HCT116 (cell line): ENCODE data around the gene PRRG4. TPM values are rescaled to one million over a fixed set of nuclear protein-coding genes. Genes with fewer than 3 reads are reported as not detected.
A peak's percentile ranks its signal among the peaks of the same experiment; 100 is the strongest.

ENCODE experiments used
- ATAC-seq: fragments of 200-7000 bp; cut with Tn5 transposase; 2 replicates; pipeline ENCODE4 v1.9.1; 2020; ENCODE audit warnings: mild to moderate bottlenecking, moderate library complexity
- BruUV-seq: library from RNA; stranded (reverse); fragments of 400-500 nt; replicated peaks from 2 replicates; lab custom pipeline; 2021; lab: Mats Ljungman, UMichigan
- CTCF ChIA-PET: fragments of 300-600 bp; sonication (Branson Sonifier 250); formaldehyde crosslinking; loops from one replicate; lab custom pipeline; 2021; ENCODE audit warnings: antibody characterized with exemption; lab: Charles Lee
- POLR2A ChIA-PET: fragments of 300-600, 350-600 bp; sonication (Branson Sonifier 250); formaldehyde crosslinking; loops from one replicate; lab custom pipeline; 2021; ENCODE audit warnings: antibody characterized with exemption; lab: Charles Lee
- RAD21 ChIA-PET, 2 experiments: fragments of 300-600 bp; sonication (Branson Sonifier 250); formaldehyde crosslinking; loops; one replicate each; lab custom pipeline; 2023; ENCODE audit warnings: low total read pairs in 2 of 2; ENCODE audit not compliant: uncharacterized antibody in 2 of 2, unreplicated experiment in 2 of 2, low non-redundant PET in 1 of 2; lab: Charles Lee
- DNase-seq: peaks from one replicate; pipeline ENCODE4 v3.0.0-alpha.2; 2010; ENCODE audit warnings: low read depth, low spot score
- H2AFZ ChIP-seq: fragments of 200-600 bp; shearing (Covaris generic), sonication (generic); 2 replicates; pipeline ENCODE4 v1.6.1; 2017; ENCODE audit warnings: low read depth, mixed run types, mixed read lengths, antibody characterized with exemption, low read length; ENCODE audit not compliant: poor library complexity, severe bottlenecking
- H3K27ac ChIP-seq: 2 replicates; pipeline ENCODE4 v1.5.1; 2012; ENCODE audit warnings: low read depth, low read length
- H3K27me3 ChIP-seq: fragments of 200-600 bp; sonication (generic); 2 replicates; pipeline ENCODE4 v1.6.1; 2016; ENCODE audit warnings: mixed run types, low read length, mixed read lengths; ENCODE audit not compliant: insufficient read depth
- H3K36me3 ChIP-seq, 2 experiments: fragments of 200-500 bp in 1 of 2; fragments of 200-600 bp in 1 of 2; sonication (Bioruptor generic) in 1 of 2; sonication (generic) in 1 of 2; 2 replicates each; pipeline versions ENCODE4 v1.5.1 to v1.6.1; 2014 to 2016; ENCODE audit warnings: low read length in 2 of 2, inconsistent platforms in 1 of 2, mixed read lengths in 1 of 2, mixed run types in 1 of 2; ENCODE audit not compliant: insufficient read depth in 2 of 2, control insufficient read depth in 1 of 2
- H3K4me1 ChIP-seq, 2 experiments: fragments of 200-600 bp in 1 of 2; sonication (generic) in 1 of 2; 2 replicates each; pipeline versions ENCODE4 v1.5.1 to v1.6.1; 2012 to 2017; ENCODE audit warnings: low read length in 2 of 2, inconsistent platforms in 1 of 2, mild to moderate bottlenecking in 1 of 2, mixed read lengths in 1 of 2, mixed run types in 1 of 2, moderate library complexity in 1 of 2; ENCODE audit not compliant: insufficient read depth in 2 of 2, control insufficient read depth in 1 of 2
- H3K4me2 ChIP-seq: fragments of 200-600 bp; sonication (generic); 2 replicates; pipeline ENCODE4 v1.6.1; 2017; ENCODE audit warnings: mixed run types, low read length, mixed read lengths
- H3K4me3 ChIP-seq, 2 experiments: fragments of 200-600 bp in 1 of 2; sonication (generic) in 1 of 2; replicated peaks in 1 of 2; 2 replicates each; pipeline ENCODE4 v1.5.1; 2011 to 2016; ENCODE audit warnings: low read length in 2 of 2, control low read depth in 1 of 2, low read depth in 1 of 2, mild to moderate bottlenecking in 1 of 2, mixed read lengths in 1 of 2, mixed run types in 1 of 2
- H3K79me2 ChIP-seq: fragments of 200-600 bp; sonication (generic); 2 replicates; pipeline ENCODE4 v1.6.1; 2017; ENCODE audit warnings: mild to moderate bottlenecking, mixed run types, low read length, moderate library complexity, mixed read lengths; ENCODE audit not compliant: insufficient read depth
- H3K9ac ChIP-seq: fragments of 200-600 bp; sonication (generic); 2 replicates; pipeline ENCODE4 v1.6.1; 2016; ENCODE audit warnings: low read length, mixed read lengths
- H3K9me2 ChIP-seq: fragments of 200-600 bp; sonication (generic), shearing (Covaris generic); 2 replicates; pipeline ENCODE4 v1.6.1; 2017; ENCODE audit warnings: mixed run types, mild to moderate bottlenecking, moderate library complexity; ENCODE audit not compliant: insufficient read depth
- H3K9me3 ChIP-seq, 2 experiments: fragments of 200-500 bp in 1 of 2; fragments of 200-600 bp in 1 of 2; sonication (Bioruptor generic) in 1 of 2; sonication (generic) in 1 of 2; 2 replicates each; pipeline ENCODE4 v1.6.1; 2014 to 2017; ENCODE audit warnings: low read length in 2 of 2, mixed read lengths in 2 of 2, inconsistent platforms in 1 of 2, low read depth in 1 of 2, mild to moderate bottlenecking in 1 of 2, mixed run types in 1 of 2, moderate library complexity in 1 of 2; ENCODE audit not compliant: control insufficient read depth in 1 of 2, insufficient read depth in 1 of 2
- H4K20me1 ChIP-seq: fragments of 200-600 bp; sonication (generic), shearing (Covaris generic); 2 replicates; pipeline ENCODE4 v1.6.1; 2017; ENCODE audit warnings: mixed run types, mild to moderate bottlenecking, moderate library complexity; ENCODE audit not compliant: insufficient read depth
- EGR1 ChIP-seq: IDR thresholded peaks from 2 replicates; pipeline ENCODE4 v1.6.1; 2012; ENCODE audit warnings: low read depth
- FOSL1 ChIP-seq: IDR thresholded peaks from 2 replicates; pipeline ENCODE4 v1.6.1; 2012; ENCODE audit warnings: low read depth
- JUND ChIP-seq: IDR thresholded peaks from 2 replicates; pipeline ENCODE4 v1.6.1; 2012
- POLR2A ChIP-seq: IDR thresholded peaks from 2 replicates; pipeline ENCODE4 v1.7.0; 2011; ENCODE audit warnings: borderline replicate concordance; ENCODE audit not compliant: insufficient read depth, insufficient read length; ENCODE audit errors: extremely low read depth
- SIN3A ChIP-seq: IDR thresholded peaks from 2 replicates; pipeline ENCODE4 v1.6.1; 2012; ENCODE audit warnings: low read depth
- SP1 ChIP-seq: IDR thresholded peaks from 2 replicates; pipeline ENCODE4 v1.6.1; 2012; ENCODE audit warnings: low read depth
- SRF ChIP-seq: IDR thresholded peaks from 2 replicates; pipeline ENCODE4 v1.6.1; 2012; ENCODE audit warnings: low read depth
- TCF7L2 ChIP-seq: IDR thresholded peaks from 2 replicates; pipeline ENCODE4 v1.7.0; 2011; ENCODE audit warnings: borderline replicate concordance, inconsistent platforms; ENCODE audit not compliant: insufficient read depth, insufficient read length; ENCODE audit errors: extremely low read depth
- ZFX ChIP-seq: fragments of 450-650 bp; IDR thresholded peaks from 2 replicates; pipeline ENCODE4 v1.6.1; 2017
- intact Hi-C: fragments of 100-400 bp; cut with micrococcal nuclease; formaldehyde crosslinking; loops from 2 replicates; pipeline ENCODE4 v1.10.0; 2022
- total RNA-seq: library from RNA; stranded (reverse); gene quantifications from one replicate; pipeline ENCODE4 v1.2.1, GENCODE V29; 2021; ENCODE audit not compliant: unreplicated experiment
- TF ChIP-seq, protein P1 (sequence below): IDR thresholded peaks from 2 replicates; pipeline ENCODE4 v1.6.1; 2012
- TF ChIP-seq, protein P2 (sequence below): IDR thresholded peaks from 2 replicates; pipeline ENCODE4 v1.6.1; 2011; ENCODE audit warnings: mild to moderate bottlenecking, low read length, moderate library complexity; ENCODE audit not compliant: insufficient replicate concordance; ENCODE audit errors: extremely low read depth
- TF ChIP-seq, protein P3 (sequence below): IDR thresholded peaks from 2 replicates; pipeline ENCODE4 v1.6.1; 2012; ENCODE audit warnings: low read depth
- TF ChIP-seq, protein P4 (sequence below), 3 experiments: fragments of 200-600 bp in 1 of 3; sonication (generic) in 1 of 3; IDR thresholded peaks in 2 of 3; conservative IDR thresholded peaks in 1 of 3; 2 replicates each; pipeline ENCODE4 v1.5.1; 2012 to 2017; ENCODE audit warnings: low read depth in 2 of 3, low read length in 2 of 3, antibody characterized with exemption in 1 of 3, borderline replicate concordance in 1 of 3, control low read depth in 1 of 3, mild to moderate bottlenecking in 1 of 3, mixed read lengths in 1 of 3, mixed run types in 1 of 3, moderate library complexity in 1 of 3; ENCODE audit not compliant: insufficient read depth in 1 of 3

The PRRG4 gene
- total RNA-seq, 1 experiment from 2014 or later, result 5.4 TPM

DNA sequence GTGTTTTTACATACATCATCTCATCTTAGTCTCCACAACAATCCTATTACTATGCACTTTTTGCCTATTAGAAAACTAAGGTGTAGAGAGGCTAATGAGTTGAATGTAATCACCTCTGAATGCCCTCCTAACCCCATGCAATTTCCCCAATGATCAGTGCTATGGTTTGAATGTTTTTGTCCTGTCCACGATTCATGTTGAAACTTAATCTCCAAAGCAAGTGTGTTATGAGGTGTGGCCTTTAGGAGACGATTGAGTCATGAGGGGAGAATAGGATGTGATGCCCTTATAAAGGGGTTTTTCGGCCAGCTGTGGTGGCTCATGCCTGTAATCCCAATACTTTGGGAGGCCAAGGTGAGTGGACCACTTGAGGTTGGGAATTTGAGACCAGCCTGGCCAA lies 33.3 kb upstream of the PRRG4 start:
- H3K79me2 ChIP-seq, result no peaks in the 10 kb centered on the region
- H3K36me3 ChIP-seq, result no peaks in the 10 kb centered on the region
- no peak overlapping the region for H3K9ac ChIP-seq
- ChIA-PET CTCF (no interaction called here), RAD21 (no interaction called here), POLR2A (no interaction called here)
- BruUV-seq, result no TSS peak
- H2AFZ ChIP-seq, result no peak overlapping the region
- H3K4me2 ChIP-seq, result no peak overlapping the region
- no peaks in the 10 kb centered on the region for H4K20me1 ChIP-seq
- DNase-seq, result no peak
- TF ChIP-seq SIN3A, result no peak
- no peaks in the 10 kb centered on the region for H3K27me3 ChIP-seq
- no peaks in the 10 kb centered on the region for H3K9me2 ChIP-seq
- H3K4me1 ChIP-seq, result peaks cover 0 to 13% of the 10 kb centered on the region in 2 experiments; a peak in 1 of 4 replicates
- ATAC-seq, result no peak
- no peak overlapping the region for H3K27ac ChIP-seq
- H3K4me3 ChIP-seq, result no peak overlapping the region
- intact Hi-C loops, result no loop called here
- H3K9me3 ChIP-seq, result no peaks in the 10 kb centered on the region

DNA sequence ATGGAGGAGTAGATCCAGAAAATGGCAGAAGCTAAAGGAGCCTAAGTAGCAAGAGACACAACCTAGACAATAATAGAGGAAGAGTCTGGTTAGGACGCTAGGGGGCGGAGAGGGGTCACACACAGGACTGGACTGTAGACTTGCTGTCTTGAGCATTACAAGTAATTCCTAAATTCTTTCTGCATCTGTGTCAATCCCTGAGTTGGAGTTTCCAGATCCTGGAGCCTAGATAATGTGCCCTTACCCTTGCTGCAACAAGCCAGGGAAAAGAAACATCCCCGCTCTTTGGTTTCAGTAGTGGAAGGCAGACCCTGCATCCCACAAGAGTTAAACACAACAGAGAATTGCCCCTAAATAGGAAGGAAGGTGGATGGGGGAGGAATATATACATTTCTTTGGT lies 20.4 kb upstream of the PRRG4 start:
- no peak overlapping the region for H3K4me3 ChIP-seq
- intact Hi-C loops, result loop anchor here (5.0 kb wide), 1 partner anchor 258 kb away; no protein-coding TSS in a partner anchor
- no peaks in the 10 kb centered on the region for H3K36me3 ChIP-seq
- H3K9me2 ChIP-seq, result no peaks in the 10 kb centered on the region
- H3K9me3 ChIP-seq, result no peaks in the 10 kb centered on the region
- no peak overlapping the region for H2AFZ ChIP-seq
- H3K27me3 ChIP-seq, result no peaks in the 10 kb centered on the region
- DNase-seq, result peak; percentile 60
- ATAC-seq, result peak; percentile 100
- H4K20me1 ChIP-seq, result no peaks in the 10 kb centered on the region
- H3K9ac ChIP-seq, result no peak overlapping the region
- no peaks in the 10 kb centered on the region for H3K79me2 ChIP-seq
- no TSS peak for BruUV-seq
- ChIA-PET POLR2A (no interaction called here), CTCF (interaction anchor here (0.6 to 1.4 kb wide), 13 partner anchors 9 to 257 kb away, joined by 3 to 9 read pairs (median 4); partner anchors contain the start of gene CCDC73), RAD21 (interaction anchor here in 1 of 2 experiments (1.0 kb wide), 1 partner anchor 256 kb away, joined by 3 read pairs; no protein-coding TSS in a partner anchor)
- H3K27ac ChIP-seq, result no peak overlapping the region
- no peak overlapping the region for H3K4me2 ChIP-seq
- no peaks in the 10 kb centered on the region for H3K4me1 ChIP-seq
- peak; percentile 15; the same call in 1 of the 2 replicates for TF ChIP-seq SP1
- TF ChIP-seq, protein P1, sequence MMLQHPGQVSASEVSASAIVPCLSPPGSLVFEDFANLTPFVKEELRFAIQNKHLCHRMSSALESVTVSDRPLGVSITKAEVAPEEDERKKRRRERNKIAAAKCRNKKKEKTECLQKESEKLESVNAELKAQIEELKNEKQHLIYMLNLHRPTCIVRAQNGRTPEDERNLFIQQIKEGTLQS, result no peak
- no peak for TF ChIP-seq POLR2A
- TF ChIP-seq, protein P2, sequence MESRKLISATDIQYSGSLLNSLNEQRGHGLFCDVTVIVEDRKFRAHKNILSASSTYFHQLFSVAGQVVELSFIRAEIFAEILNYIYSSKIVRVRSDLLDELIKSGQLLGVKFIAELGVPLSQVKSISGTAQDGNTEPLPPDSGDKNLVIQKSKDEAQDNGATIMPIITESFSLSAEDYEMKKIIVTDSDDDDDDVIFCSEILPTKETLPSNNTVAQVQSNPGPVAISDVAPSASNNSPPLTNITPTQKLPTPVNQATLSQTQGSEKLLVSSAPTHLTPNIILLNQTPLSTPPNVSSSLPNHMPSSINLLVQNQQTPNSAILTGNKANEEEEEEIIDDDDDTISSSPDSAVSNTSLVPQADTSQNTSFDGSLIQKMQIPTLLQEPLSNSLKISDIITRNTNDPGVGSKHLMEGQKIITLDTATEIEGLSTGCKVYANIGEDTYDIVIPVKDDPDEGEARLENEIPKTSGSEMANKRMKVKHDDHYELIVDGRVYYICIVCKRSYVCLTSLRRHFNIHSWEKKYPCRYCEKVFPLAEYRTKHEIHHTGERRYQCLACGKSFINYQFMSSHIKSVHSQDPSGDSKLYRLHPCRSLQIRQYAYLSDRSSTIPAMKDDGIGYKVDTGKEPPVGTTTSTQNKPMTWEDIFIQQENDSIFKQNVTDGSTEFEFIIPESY, result no peak
- TF ChIP-seq, protein P3, sequence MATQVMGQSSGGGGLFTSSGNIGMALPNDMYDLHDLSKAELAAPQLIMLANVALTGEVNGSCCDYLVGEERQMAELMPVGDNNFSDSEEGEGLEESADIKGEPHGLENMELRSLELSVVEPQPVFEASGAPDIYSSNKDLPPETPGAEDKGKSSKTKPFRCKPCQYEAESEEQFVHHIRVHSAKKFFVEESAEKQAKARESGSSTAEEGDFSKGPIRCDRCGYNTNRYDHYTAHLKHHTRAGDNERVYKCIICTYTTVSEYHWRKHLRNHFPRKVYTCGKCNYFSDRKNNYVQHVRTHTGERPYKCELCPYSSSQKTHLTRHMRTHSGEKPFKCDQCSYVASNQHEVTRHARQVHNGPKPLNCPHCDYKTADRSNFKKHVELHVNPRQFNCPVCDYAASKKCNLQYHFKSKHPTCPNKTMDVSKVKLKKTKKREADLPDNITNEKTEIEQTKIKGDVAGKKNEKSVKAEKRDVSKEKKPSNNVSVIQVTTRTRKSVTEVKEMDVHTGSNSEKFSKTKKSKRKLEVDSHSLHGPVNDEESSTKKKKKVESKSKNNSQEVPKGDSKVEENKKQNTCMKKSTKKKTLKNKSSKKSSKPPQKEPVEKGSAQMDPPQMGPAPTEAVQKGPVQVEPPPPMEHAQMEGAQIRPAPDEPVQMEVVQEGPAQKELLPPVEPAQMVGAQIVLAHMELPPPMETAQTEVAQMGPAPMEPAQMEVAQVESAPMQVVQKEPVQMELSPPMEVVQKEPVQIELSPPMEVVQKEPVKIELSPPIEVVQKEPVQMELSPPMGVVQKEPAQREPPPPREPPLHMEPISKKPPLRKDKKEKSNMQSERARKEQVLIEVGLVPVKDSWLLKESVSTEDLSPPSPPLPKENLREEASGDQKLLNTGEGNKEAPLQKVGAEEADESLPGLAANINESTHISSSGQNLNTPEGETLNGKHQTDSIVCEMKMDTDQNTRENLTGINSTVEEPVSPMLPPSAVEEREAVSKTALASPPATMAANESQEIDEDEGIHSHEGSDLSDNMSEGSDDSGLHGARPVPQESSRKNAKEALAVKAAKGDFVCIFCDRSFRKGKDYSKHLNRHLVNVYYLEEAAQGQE, result no peak
- TF ChIP-seq SRF, result no peak
- TF ChIP-seq, protein P4, sequence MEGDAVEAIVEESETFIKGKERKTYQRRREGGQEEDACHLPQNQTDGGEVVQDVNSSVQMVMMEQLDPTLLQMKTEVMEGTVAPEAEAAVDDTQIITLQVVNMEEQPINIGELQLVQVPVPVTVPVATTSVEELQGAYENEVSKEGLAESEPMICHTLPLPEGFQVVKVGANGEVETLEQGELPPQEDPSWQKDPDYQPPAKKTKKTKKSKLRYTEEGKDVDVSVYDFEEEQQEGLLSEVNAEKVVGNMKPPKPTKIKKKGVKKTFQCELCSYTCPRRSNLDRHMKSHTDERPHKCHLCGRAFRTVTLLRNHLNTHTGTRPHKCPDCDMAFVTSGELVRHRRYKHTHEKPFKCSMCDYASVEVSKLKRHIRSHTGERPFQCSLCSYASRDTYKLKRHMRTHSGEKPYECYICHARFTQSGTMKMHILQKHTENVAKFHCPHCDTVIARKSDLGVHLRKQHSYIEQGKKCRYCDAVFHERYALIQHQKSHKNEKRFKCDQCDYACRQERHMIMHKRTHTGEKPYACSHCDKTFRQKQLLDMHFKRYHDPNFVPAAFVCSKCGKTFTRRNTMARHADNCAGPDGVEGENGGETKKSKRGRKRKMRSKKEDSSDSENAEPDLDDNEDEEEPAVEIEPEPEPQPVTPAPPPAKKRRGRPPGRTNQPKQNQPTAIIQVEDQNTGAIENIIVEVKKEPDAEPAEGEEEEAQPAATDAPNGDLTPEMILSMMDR (IDR thresholded peaks at IDR 0.05 in 2 of 3, conservative IDR thresholded peaks at IDR 0.05 in 1 of 3; ENCODE audit: borderline replicate concordance in 1 of 3, insufficient read depth in 1 of 3, low read depth in 2 of 3, low read length in 2 of 3), result peak; percentile 64 to 88 (median 86)
- TF ChIP-seq FOSL1, result no peak
- TF ChIP-seq EGR1, result no peak
- no peak for TF ChIP-seq ZFX
- no peak for TF ChIP-seq TCF7L2
- TF ChIP-seq JUND, result no peak
